HCT116 (cell line): ENCODE results near the gene MED10. TPM values are rescaled to one million over a fixed set of nuclear protein-coding genes. Genes with fewer than 3 reads are reported as not detected.

ENCODE experiments used
- ATAC-seq: fragments of 200-7000 bp; cut with Tn5 transposase; 2 replicates; pipeline ENCODE4 v1.9.1; 2020; ENCODE audit warnings: mild to moderate bottlenecking, moderate library complexity
- BruUV-seq: library from RNA; stranded (reverse); fragments of 400-500 nt; replicated peaks from 2 replicates; lab custom pipeline; 2021; lab: Mats Ljungman, UMichigan
- CTCF ChIA-PET: fragments of 300-600 bp; sonication (Branson Sonifier 250); formaldehyde crosslinking; loops from one replicate; lab custom pipeline; 2021; ENCODE audit warnings: antibody characterized with exemption; lab: Charles Lee
- POLR2A ChIA-PET: fragments of 300-600, 350-600 bp; sonication (Branson Sonifier 250); formaldehyde crosslinking; loops from one replicate; lab custom pipeline; 2021; ENCODE audit warnings: antibody characterized with exemption; lab: Charles Lee
- RAD21 ChIA-PET, 2 experiments: fragments of 300-600 bp; sonication (Branson Sonifier 250); formaldehyde crosslinking; loops; one replicate each; lab custom pipeline; 2023; ENCODE audit warnings: low total read pairs in 2 of 2; ENCODE audit not compliant: uncharacterized antibody in 2 of 2, unreplicated experiment in 2 of 2, low non-redundant PET in 1 of 2; lab: Charles Lee
- DNase-seq: peaks from one replicate; pipeline ENCODE4 v3.0.0-alpha.2; 2010; ENCODE audit warnings: low read depth, low spot score
- H2AFZ ChIP-seq: fragments of 200-600 bp; shearing (Covaris generic), sonication (generic); 2 replicates; pipeline ENCODE4 v1.6.1; 2017; ENCODE audit warnings: low read depth, mixed run types, mixed read lengths, antibody characterized with exemption, low read length; ENCODE audit not compliant: poor library complexity, severe bottlenecking
- H3K27ac ChIP-seq: 2 replicates; pipeline ENCODE4 v1.5.1; 2012; ENCODE audit warnings: low read depth, low read length
- H3K27me3 ChIP-seq: fragments of 200-600 bp; sonication (generic); 2 replicates; pipeline ENCODE4 v1.6.1; 2016; ENCODE audit warnings: mixed run types, low read length, mixed read lengths; ENCODE audit not compliant: insufficient read depth
- H3K36me3 ChIP-seq, 2 experiments: fragments of 200-500 bp in 1 of 2; fragments of 200-600 bp in 1 of 2; sonication (Bioruptor generic) in 1 of 2; sonication (generic) in 1 of 2; 2 replicates each; pipeline versions ENCODE4 v1.5.1 to v1.6.1; 2014 to 2016; ENCODE audit warnings: low read length in 2 of 2, inconsistent platforms in 1 of 2, mixed read lengths in 1 of 2, mixed run types in 1 of 2; ENCODE audit not compliant: insufficient read depth in 2 of 2, control insufficient read depth in 1 of 2
- H3K4me1 ChIP-seq, 2 experiments: fragments of 200-600 bp in 1 of 2; sonication (generic) in 1 of 2; 2 replicates each; pipeline versions ENCODE4 v1.5.1 to v1.6.1; 2012 to 2017; ENCODE audit warnings: low read length in 2 of 2, inconsistent platforms in 1 of 2, mild to moderate bottlenecking in 1 of 2, mixed read lengths in 1 of 2, mixed run types in 1 of 2, moderate library complexity in 1 of 2; ENCODE audit not compliant: insufficient read depth in 2 of 2, control insufficient read depth in 1 of 2
- H3K4me2 ChIP-seq: fragments of 200-600 bp; sonication (generic); 2 replicates; pipeline ENCODE4 v1.6.1; 2017; ENCODE audit warnings: mixed run types, low read length, mixed read lengths
- H3K4me3 ChIP-seq, 2 experiments: fragments of 200-600 bp in 1 of 2; sonication (generic) in 1 of 2; replicated peaks in 1 of 2; 2 replicates each; pipeline ENCODE4 v1.5.1; 2011 to 2016; ENCODE audit warnings: low read length in 2 of 2, control low read depth in 1 of 2, low read depth in 1 of 2, mild to moderate bottlenecking in 1 of 2, mixed read lengths in 1 of 2, mixed run types in 1 of 2
- H3K79me2 ChIP-seq: fragments of 200-600 bp; sonication (generic); 2 replicates; pipeline ENCODE4 v1.6.1; 2017; ENCODE audit warnings: mild to moderate bottlenecking, mixed run types, low read length, moderate library complexity, mixed read lengths; ENCODE audit not compliant: insufficient read depth
- H3K9ac ChIP-seq: fragments of 200-600 bp; sonication (generic); 2 replicates; pipeline ENCODE4 v1.6.1; 2016; ENCODE audit warnings: low read length, mixed read lengths
- H3K9me2 ChIP-seq: fragments of 200-600 bp; sonication (generic), shearing (Covaris generic); 2 replicates; pipeline ENCODE4 v1.6.1; 2017; ENCODE audit warnings: mixed run types, mild to moderate bottlenecking, moderate library complexity; ENCODE audit not compliant: insufficient read depth
- H3K9me3 ChIP-seq, 2 experiments: fragments of 200-500 bp in 1 of 2; fragments of 200-600 bp in 1 of 2; sonication (Bioruptor generic) in 1 of 2; sonication (generic) in 1 of 2; 2 replicates each; pipeline ENCODE4 v1.6.1; 2014 to 2017; ENCODE audit warnings: low read length in 2 of 2, mixed read lengths in 2 of 2, inconsistent platforms in 1 of 2, low read depth in 1 of 2, mild to moderate bottlenecking in 1 of 2, mixed run types in 1 of 2, moderate library complexity in 1 of 2; ENCODE audit not compliant: control insufficient read depth in 1 of 2, insufficient read depth in 1 of 2
- H4K20me1 ChIP-seq: fragments of 200-600 bp; sonication (generic), shearing (Covaris generic); 2 replicates; pipeline ENCODE4 v1.6.1; 2017; ENCODE audit warnings: mixed run types, mild to moderate bottlenecking, moderate library complexity; ENCODE audit not compliant: insufficient read depth
- ATF3 ChIP-seq: IDR thresholded peaks from 2 replicates; pipeline ENCODE4 v1.6.1; 2012
- CBX3 ChIP-seq: IDR thresholded peaks from 2 replicates; pipeline ENCODE4 v1.6.1; 2012; ENCODE audit warnings: low read depth
- CTCF ChIP-seq, 3 experiments: fragments of 200-600 bp in 1 of 3; sonication (generic) in 1 of 3; IDR thresholded peaks in 2 of 3; conservative IDR thresholded peaks in 1 of 3; 2 replicates each; pipeline ENCODE4 v1.5.1; 2012 to 2017; ENCODE audit warnings: low read depth in 2 of 3, low read length in 2 of 3, antibody characterized with exemption in 1 of 3, borderline replicate concordance in 1 of 3, control low read depth in 1 of 3, mild to moderate bottlenecking in 1 of 3, mixed read lengths in 1 of 3, mixed run types in 1 of 3, moderate library complexity in 1 of 3; ENCODE audit not compliant: insufficient read depth in 1 of 3
- EZH2 ChIP-seq: fragments of 200-600 bp; sonication (generic); IDR thresholded peaks from 2 replicates; pipeline ENCODE4 v1.6.1; 2017; ENCODE audit warnings: antibody characterized with exemption, mixed run types
- EZH2phosphoT487 ChIP-seq: fragments of 200-600 bp; IDR thresholded peaks from 2 replicates; pipeline ENCODE4 v1.6.1; 2018; ENCODE audit warnings: antibody characterized with exemption, borderline replicate concordance
- FOSL1 ChIP-seq: IDR thresholded peaks from 2 replicates; pipeline ENCODE4 v1.6.1; 2012; ENCODE audit warnings: low read depth
- JUND ChIP-seq: IDR thresholded peaks from 2 replicates; pipeline ENCODE4 v1.6.1; 2012
- POLR2A ChIP-seq: IDR thresholded peaks from 2 replicates; pipeline ENCODE4 v1.7.0; 2011; ENCODE audit warnings: borderline replicate concordance; ENCODE audit not compliant: insufficient read depth, insufficient read length; ENCODE audit errors: extremely low read depth
- POLR2AphosphoS5 ChIP-seq: IDR thresholded peaks from 2 replicates; pipeline ENCODE4 v1.6.1; 2011; ENCODE audit warnings: mild to moderate bottlenecking, low read depth, low read length, moderate library complexity
- RAD21 ChIP-seq: IDR thresholded peaks from 2 replicates; pipeline ENCODE4 v1.6.1; 2012; ENCODE audit warnings: low read depth, mild to moderate bottlenecking
- SIN3A ChIP-seq: IDR thresholded peaks from 2 replicates; pipeline ENCODE4 v1.6.1; 2012; ENCODE audit warnings: low read depth
- SP1 ChIP-seq: IDR thresholded peaks from 2 replicates; pipeline ENCODE4 v1.6.1; 2012; ENCODE audit warnings: low read depth
- TCF7L2 ChIP-seq: IDR thresholded peaks from 2 replicates; pipeline ENCODE4 v1.7.0; 2011; ENCODE audit warnings: borderline replicate concordance, inconsistent platforms; ENCODE audit not compliant: insufficient read depth, insufficient read length; ENCODE audit errors: extremely low read depth
- YY1 ChIP-seq: IDR thresholded peaks from 2 replicates; pipeline ENCODE4 v1.6.1; 2011; ENCODE audit warnings: low read length, low read depth, moderate library complexity, mild to moderate bottlenecking; ENCODE audit not compliant: insufficient replicate concordance; ENCODE audit errors: extremely low read depth
- ZBTB33 ChIP-seq: IDR thresholded peaks from 2 replicates; pipeline ENCODE4 v1.6.1; 2011; ENCODE audit warnings: mild to moderate bottlenecking, low read length, moderate library complexity; ENCODE audit not compliant: insufficient replicate concordance; ENCODE audit errors: extremely low read depth
- intact Hi-C: fragments of 100-400 bp; cut with micrococcal nuclease; formaldehyde crosslinking; loops from 2 replicates; pipeline ENCODE4 v1.10.0; 2022
- total RNA-seq: library from RNA; stranded (reverse); gene quantifications from one replicate; pipeline ENCODE4 v1.2.1, GENCODE V29; 2021; ENCODE audit not compliant: unreplicated experiment

Gene MED10
- total RNA-seq, 1 experiment from 2014 or later = 35.0 TPM

GRCh38 chr5:6350277-6351090 lies 27.9 kb downstream of the MED10 start:
- CTCF ChIA-PET = no interaction called here
- no peak for ATAC-seq
- RAD21 ChIA-PET = no interaction called here
- Histone ChIP-seq H3K27me3 (peaks cover 17% of the 10 kb centered on the region; the same call in 1 of the 2 replicates), H3K36me3 (no peaks in the 10 kb centered on the region), H3K79me2 (no peaks in the 10 kb centered on the region), H3K27ac (no peak overlapping the region), H3K9me2 (no peaks in the 10 kb centered on the region), H3K9me3 (no peaks in the 10 kb centered on the region), H3K4me2 (no peak overlapping the region), H3K4me3 (no peak overlapping the region), H2AFZ (no peak overlapping the region)
- no peak for DNase-seq
- no TSS peak for BruUV-seq
- no peak for TF ChIP-seq CTCF (IDR thresholded peaks at IDR 0.05 in 2 of 3, conservative IDR thresholded peaks at IDR 0.05 in 1 of 3; ENCODE audit: borderline replicate concordance in 1 of 3, insufficient read depth in 1 of 3, low read depth in 2 of 3, low read length in 2 of 3)
- TF ChIP-seq EZH2 = no peak
- no peak for TF ChIP-seq FOSL1
- no peak for TF ChIP-seq POLR2AphosphoS5
- no peak for TF ChIP-seq TCF7L2
- TF ChIP-seq EZH2phosphoT487 = no peak
- no peak for TF ChIP-seq POLR2A
- TF ChIP-seq JUND = no peak
- TF ChIP-seq YY1 = no peak
- no peak for TF ChIP-seq ZBTB33
- TF ChIP-seq SIN3A = no peak
- TF ChIP-seq RAD21 = no peak
- TF ChIP-seq SP1 = no peak
- no peak for TF ChIP-seq ATF3
- no peak for TF ChIP-seq CBX3
- TF ChIP-seq, all 23 proteins: peak for 0
- intact Hi-C loops = no loop called here
- no peak overlapping the region for H3K9ac ChIP-seq
- H4K20me1 ChIP-seq = no peaks in the 10 kb centered on the region
- H3K4me1 ChIP-seq = no peaks in the 10 kb centered on the region
- POLR2A ChIA-PET = interaction anchor here (0.7 kb wide), 1 partner anchor 321 kb away, joined by 3 read pairs; no protein-coding TSS in a partner anchor
